Chondrocyte (in vitro differentiated cells): ENCODE data around the gene SPTSSA. TPM values are rescaled to one million over a fixed set of nuclear protein-coding genes. Genes with fewer than 3 reads are reported as not detected.
"Not testable (repeated sequence)": the region's sequence is repeated elsewhere in the genome, so short reads cannot be mapped to it uniquely, and the experiment has no call there.

Experiments
- DNase-seq: peaks from one replicate; pipeline ENCODE4 v3.0.0; 2021; ENCODE audit warnings: mixed read lengths, low spot score
- H3K27ac Mint-ChIP-seq: one replicate; pipeline ENCODE4 v1.8.0; 2021; ENCODE audit warnings: mild to moderate bottlenecking, moderate library complexity, mixed read lengths; ENCODE audit not compliant: unreplicated experiment
- H3K27me3 Mint-ChIP-seq: 2 replicates; pipeline ENCODE4 v1.8.0; 2021; ENCODE audit warnings: low read depth, mixed read lengths
- H3K36me3 Mint-ChIP-seq: 2 replicates; pipeline ENCODE4 v1.8.0; 2021; ENCODE audit warnings: low read depth, mixed read lengths
- H3K4me1 Mint-ChIP-seq: 2 replicates; pipeline ENCODE4 v1.8.0; 2021; ENCODE audit warnings: low read depth, mild to moderate bottlenecking, mixed read lengths
- H3K4me3 Mint-ChIP-seq: one replicate; pipeline ENCODE4 v1.8.0; 2021; ENCODE audit warnings: mild to moderate bottlenecking, moderate library complexity, mixed read lengths; ENCODE audit not compliant: unreplicated experiment
- H3K9me3 Mint-ChIP-seq: 2 replicates; pipeline ENCODE4 v1.8.0; 2021; ENCODE audit warnings: low read depth, mixed read lengths
- CTCF ChIP-seq: fragments of 200-600 bp; sonication (generic); IDR thresholded peaks from 2 replicates; pipeline ENCODE4 v1.5.0; 2021; ENCODE audit warnings: antibody characterized with exemption, mild to moderate bottlenecking, moderate library complexity
- total RNA-seq: library from RNA; stranded (reverse); gene quantifications from 3 replicates; pipeline ENCODE4 v1.2.1, GENCODE V29; 2021

Gene SPTSSA
- total RNA-seq, 1 donor from 2014 or later: 19.1 TPM

GRCh38 chr14:34436960-34437728 lies 24.9 kb downstream of the SPTSSA start:
- H3K27ac Mint-ChIP-seq: peak overlapping the region; percentile 62

GRCh38 chr14:34436118-34436905 lies 25.7 kb downstream of the SPTSSA start:
- Mint-ChIP-seq H3K27ac (peak overlapping the region; percentile 72), H3K4me3 (no peak overlapping the region), H3K36me3 (peaks cover 3% of the 10 kb centered on the region), H3K9me3 (no peaks in the 10 kb centered on the region), H3K4me1 (peaks cover 33% of the 10 kb centered on the region), H3K27me3 (no peaks in the 10 kb centered on the region)
- no peak for TF ChIP-seq CTCF
- no peak for DNase-seq

More at GRCh38 chr14:34436960-34437728, 24.9 kb downstream of the SPTSSA start:
- Mint-ChIP-seq H3K9me3 (no peaks in the 10 kb centered on the region), H3K4me3 (no peak overlapping the region), H3K4me1 (peaks cover 41% of the 10 kb centered on the region), H3K27me3 (no peaks in the 10 kb centered on the region), H3K36me3 (peaks cover 4% of the 10 kb centered on the region)
- DNase-seq: no peak
- no peak for TF ChIP-seq CTCF

- no peaks in the 10 kb centered on the region for H3K9me3 Mint-ChIP-seq
- no peak overlapping the region for H3K4me3 Mint-ChIP-seq
- no peak overlapping the region for H3K27ac Mint-ChIP-seq
- no peak for DNase-seq
- peaks cover 28% of the 10 kb centered on the region for H3K4me1 Mint-ChIP-seq
- no peak for TF ChIP-seq CTCF
- peaks cover 2% of the 10 kb centered on the region for H3K36me3 Mint-ChIP-seq
- H3K27me3 Mint-ChIP-seq: no peaks in the 10 kb centered on the region
Measured at GRCh38 chr14:34433957-34434356, 28.1 kb downstream of the SPTSSA start.

GRCh38 chr14:34428102-34428466 lies 34.0 kb downstream of the SPTSSA start:
- not testable (repeated sequence) for H3K36me3 Mint-ChIP-seq, H3K4me3 Mint-ChIP-seq, H3K9me3 Mint-ChIP-seq, H3K27ac Mint-ChIP-seq, DNase-seq, H3K4me1 Mint-ChIP-seq, H3K27me3 Mint-ChIP-seq

- TF ChIP-seq CTCF: no peak
- DNase-seq: no peak
- H3K4me1 Mint-ChIP-seq: no peaks in the 10 kb centered on the region
- peaks cover under 1% of the 10 kb centered on the region for H3K36me3 Mint-ChIP-seq
- no peak overlapping the region for H3K4me3 Mint-ChIP-seq
- H3K27me3 Mint-ChIP-seq: no peaks in the 10 kb centered on the region
- no peaks in the 10 kb centered on the region for H3K9me3 Mint-ChIP-seq
- no peak overlapping the region for H3K27ac Mint-ChIP-seq
Measured at GRCh38 chr14:34426313-34427295, 35.4 kb downstream of the SPTSSA start.
